Hepatocyte (in vitro differentiated cells): ENCODE data around the gene OXSM. TPM values are rescaled to one million over a fixed set of nuclear protein-coding genes. Genes with fewer than 3 reads are reported as not detected.

Experiments used
- DNase-seq: peaks from one replicate; pipeline ENCODE4 v3.0.0-alpha.2; 2016; ENCODE audit warnings: low spot score
- H2AFZ ChIP-seq: fragments of 200-600 bp; sonication (generic); 2 replicates; pipeline ENCODE4 v1.6.0; 2016; ENCODE audit warnings: antibody characterized with exemption, mild to moderate bottlenecking
- H3K27ac ChIP-seq: fragments of 200-600 bp; sonication (generic); 2 replicates; pipeline ENCODE4 v1.5.1; 2016; ENCODE audit warnings: mild to moderate bottlenecking
- H3K27me3 ChIP-seq: fragments of 200-600 bp; sonication (generic); 2 replicates; pipeline ENCODE4 v1.6.1; 2016
- H3K36me3 ChIP-seq: fragments of 200-600 bp; sonication (generic); replicated peaks from 2 replicates; pipeline ENCODE4 v1.5.1; 2016; ENCODE audit warnings: low read depth; ENCODE audit not compliant: insufficient read depth
- H3K4me1 ChIP-seq: fragments of 200-600 bp; sonication (generic); 2 replicates; pipeline ENCODE4 v1.5.1; 2016; ENCODE audit warnings: mild to moderate bottlenecking, moderate library complexity; ENCODE audit not compliant: insufficient read depth
- H3K4me2 ChIP-seq: fragments of 200-600 bp; sonication (generic); 2 replicates; pipeline ENCODE4 v1.6.0; 2016
- H3K4me3 ChIP-seq: fragments of 200-600 bp; sonication (generic); 2 replicates; pipeline ENCODE4 v1.5.1; 2016; ENCODE audit warnings: mild to moderate bottlenecking
- H3K79me2 ChIP-seq: fragments of 200-600 bp; sonication (generic); 2 replicates; pipeline ENCODE4 v1.6.0; 2017; ENCODE audit warnings: mild to moderate bottlenecking
- H3K9me2 ChIP-seq: fragments of 200-600 bp; sonication (generic); replicated peaks from 2 replicates; pipeline ENCODE4 v1.6.0; 2017; ENCODE audit warnings: mild to moderate bottlenecking; ENCODE audit not compliant: insufficient read depth
- H3K9me3 ChIP-seq: fragments of 200-600 bp; sonication (generic); 2 replicates; pipeline ENCODE4 v1.5.1; 2016; ENCODE audit warnings: low read depth, mild to moderate bottlenecking
- H4K20me1 ChIP-seq: fragments of 200-600 bp; sonication (generic); 2 replicates; pipeline ENCODE4 v1.6.0; 2016; ENCODE audit warnings: mild to moderate bottlenecking; ENCODE audit not compliant: insufficient read depth, poor library complexity, severe bottlenecking
- EZH2 ChIP-seq: fragments of 200-600 bp; sonication (generic); IDR thresholded peaks from 2 replicates; pipeline ENCODE4 v1.6.1; 2016; ENCODE audit warnings: antibody characterized with exemption, mild to moderate bottlenecking, borderline replicate concordance
- EZH2phosphoT487 ChIP-seq: fragments of 200-600 bp; sonication (generic); IDR thresholded peaks from one replicate; pipeline ENCODE4 v1.6.1; 2018; ENCODE audit warnings: antibody characterized with exemption, mild to moderate bottlenecking, low read depth, moderate library complexity; ENCODE audit not compliant: unreplicated experiment, severe bottlenecking
- WGBS: methylation state at CpG from one replicate; pipeline ENCODE4 v1.1.6; 2016; ENCODE audit warnings: low lambda C conversion rate; ENCODE audit errors: missing lambda C conversion rate; 5-methylcytosine and 5-hydroxymethylcytosine counted together
- polyA plus RNA-seq: library from polyadenylated mRNA; unstranded; fragments of >200 nt; fragmentation: Nextera tagmentation; extraction: Ambion mirVana; gene quantifications from 2 replicates; pipeline ENCODE4 v1.2.1, GENCODE V29; 2016
- total RNA-seq: library from RNA; depleted of rRNA; stranded (reverse); fragments of >200 nt; gene quantifications from 2 replicates; pipeline ENCODE4 v1.2.3, GENCODE V29; 2014
- TF ChIP-seq, protein P1 (sequence below): fragments of 200-600 bp; sonication (generic); IDR thresholded peaks from 2 replicates; pipeline ENCODE4 v1.5.1; 2016; ENCODE audit warnings: antibody characterized with exemption, mild to moderate bottlenecking; ENCODE audit not compliant: poor library complexity

OXSM gene
- total and polyA plus RNA-seq, 2 experiments from 2014 or later: 6.5 to 8.8 TPM

DNA sequence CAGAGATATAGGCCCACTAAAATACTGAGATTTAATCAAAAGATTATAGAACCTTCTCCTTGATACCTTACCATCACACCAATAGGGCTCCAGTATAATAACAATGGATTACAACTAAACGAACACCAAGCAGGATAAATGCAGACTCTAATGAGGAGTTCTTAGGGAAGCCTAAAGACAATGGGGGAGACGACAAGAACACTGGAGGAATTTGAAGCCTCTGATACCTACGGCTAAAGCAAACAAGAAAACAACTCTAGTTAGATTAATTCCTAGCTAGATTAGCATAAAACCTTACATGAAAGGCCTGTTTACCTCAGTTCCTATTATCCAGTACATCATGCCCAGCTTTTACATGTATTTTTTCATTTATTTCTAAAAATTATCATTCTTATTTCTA, 41.7 kb upstream of the OXSM start:
- Histone ChIP-seq H3K9me3 (no peaks in the 10 kb centered on the region), H3K27ac (no peak overlapping the region), H2AFZ (no peak overlapping the region), H3K36me3 (no peaks in the 10 kb centered on the region), H3K4me1 (no peaks in the 10 kb centered on the region), H3K79me2 (no peaks in the 10 kb centered on the region), H4K20me1 (no peaks in the 10 kb centered on the region), H3K27me3 (no peaks in the 10 kb centered on the region), H3K4me3 (no peak overlapping the region), H3K9me2 (no peaks in the 10 kb centered on the region), H3K4me2 (no peak overlapping the region)
- DNase-seq: no peak
- 77% methylated on average over 3 of the region's 3 CpGs for WGBS
- no peak for TF ChIP-seq EZH2phosphoT487
- TF ChIP-seq, protein P1, sequence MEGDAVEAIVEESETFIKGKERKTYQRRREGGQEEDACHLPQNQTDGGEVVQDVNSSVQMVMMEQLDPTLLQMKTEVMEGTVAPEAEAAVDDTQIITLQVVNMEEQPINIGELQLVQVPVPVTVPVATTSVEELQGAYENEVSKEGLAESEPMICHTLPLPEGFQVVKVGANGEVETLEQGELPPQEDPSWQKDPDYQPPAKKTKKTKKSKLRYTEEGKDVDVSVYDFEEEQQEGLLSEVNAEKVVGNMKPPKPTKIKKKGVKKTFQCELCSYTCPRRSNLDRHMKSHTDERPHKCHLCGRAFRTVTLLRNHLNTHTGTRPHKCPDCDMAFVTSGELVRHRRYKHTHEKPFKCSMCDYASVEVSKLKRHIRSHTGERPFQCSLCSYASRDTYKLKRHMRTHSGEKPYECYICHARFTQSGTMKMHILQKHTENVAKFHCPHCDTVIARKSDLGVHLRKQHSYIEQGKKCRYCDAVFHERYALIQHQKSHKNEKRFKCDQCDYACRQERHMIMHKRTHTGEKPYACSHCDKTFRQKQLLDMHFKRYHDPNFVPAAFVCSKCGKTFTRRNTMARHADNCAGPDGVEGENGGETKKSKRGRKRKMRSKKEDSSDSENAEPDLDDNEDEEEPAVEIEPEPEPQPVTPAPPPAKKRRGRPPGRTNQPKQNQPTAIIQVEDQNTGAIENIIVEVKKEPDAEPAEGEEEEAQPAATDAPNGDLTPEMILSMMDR: no peak
- no peak for TF ChIP-seq EZH2

DNA sequence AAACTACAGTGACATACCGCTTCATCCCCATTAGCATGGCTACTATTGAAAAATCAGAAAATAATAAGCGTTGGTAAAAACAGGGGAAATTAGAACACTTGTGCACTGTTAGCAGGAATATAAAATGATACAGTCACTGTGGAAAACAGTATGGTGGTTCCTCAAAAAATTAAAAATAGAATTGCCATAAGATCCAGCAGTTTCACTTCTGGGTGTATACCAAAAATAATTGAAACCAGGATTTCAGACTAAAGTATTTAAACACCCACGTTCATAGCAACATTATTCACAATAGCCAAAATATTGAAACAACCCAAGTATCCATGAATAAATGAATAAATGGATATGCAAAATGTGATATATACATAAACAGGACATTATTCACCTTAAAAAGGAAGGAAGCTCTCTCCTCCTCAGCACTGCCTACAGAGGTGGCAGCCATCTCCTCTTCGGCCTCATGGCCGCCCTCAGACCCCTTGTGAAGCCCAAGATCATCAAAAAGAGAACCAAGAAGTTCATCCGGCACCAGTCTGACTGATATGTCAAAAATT, 40.8 kb upstream of the OXSM start:
- H3K27me3 ChIP-seq: no peaks in the 10 kb centered on the region
- no peaks in the 10 kb centered on the region for H4K20me1 ChIP-seq
- TF ChIP-seq EZH2phosphoT487: no peak
- TF ChIP-seq EZH2: no peak
- TF ChIP-seq, protein P1: no peak
- no peak for DNase-seq
- no peaks in the 10 kb centered on the region for H3K9me3 ChIP-seq
- no peaks in the 10 kb centered on the region for H3K9me2 ChIP-seq
- H3K4me1 ChIP-seq: no peaks in the 10 kb centered on the region
- WGBS: 81% methylated on average over 6 of the region's 6 CpGs
- H3K27ac ChIP-seq: no peak overlapping the region
- no peak overlapping the region for H3K4me2 ChIP-seq
- no peaks in the 10 kb centered on the region for H3K79me2 ChIP-seq
- H3K36me3 ChIP-seq: no peaks in the 10 kb centered on the region
- H2AFZ ChIP-seq: no peak overlapping the region
- H3K4me3 ChIP-seq: no peak overlapping the region

DNA sequence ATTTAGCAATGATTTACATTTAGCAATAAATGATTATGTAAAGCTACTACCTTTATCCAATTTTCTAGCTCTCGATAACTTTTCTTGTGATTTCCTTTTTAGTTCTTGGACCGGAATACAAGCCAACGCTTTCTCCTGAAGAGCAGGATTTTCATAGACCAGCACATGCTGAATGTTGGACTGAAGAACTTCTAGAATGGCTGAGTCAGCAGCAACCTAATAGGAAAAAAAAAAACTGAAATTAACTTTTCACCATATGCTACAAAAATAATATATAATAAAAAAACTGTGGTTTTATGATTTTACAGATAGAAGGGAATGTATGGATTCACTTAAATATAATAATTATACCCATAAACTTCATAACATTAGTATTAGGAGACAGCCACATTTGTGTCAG, 38.8 kb upstream of the OXSM start:
- 97% methylated on average over 3 of the region's 3 CpGs for WGBS
- no peaks in the 10 kb centered on the region for H3K9me2 ChIP-seq
- H3K27ac ChIP-seq: no peak overlapping the region
- TF ChIP-seq, protein P1: no peak
- TF ChIP-seq EZH2phosphoT487: no peak
- no peak for TF ChIP-seq EZH2
- H3K4me1 ChIP-seq: no peaks in the 10 kb centered on the region
- no peak overlapping the region for H2AFZ ChIP-seq
- no peak for DNase-seq
- no peaks in the 10 kb centered on the region for H4K20me1 ChIP-seq
- H3K4me3 ChIP-seq: no peak overlapping the region
- H3K9me3 ChIP-seq: no peaks in the 10 kb centered on the region
- no peaks in the 10 kb centered on the region for H3K79me2 ChIP-seq
- no peak overlapping the region for H3K4me2 ChIP-seq
- H3K27me3 ChIP-seq: no peaks in the 10 kb centered on the region
- H3K36me3 ChIP-seq: no peaks in the 10 kb centered on the region

DNA sequence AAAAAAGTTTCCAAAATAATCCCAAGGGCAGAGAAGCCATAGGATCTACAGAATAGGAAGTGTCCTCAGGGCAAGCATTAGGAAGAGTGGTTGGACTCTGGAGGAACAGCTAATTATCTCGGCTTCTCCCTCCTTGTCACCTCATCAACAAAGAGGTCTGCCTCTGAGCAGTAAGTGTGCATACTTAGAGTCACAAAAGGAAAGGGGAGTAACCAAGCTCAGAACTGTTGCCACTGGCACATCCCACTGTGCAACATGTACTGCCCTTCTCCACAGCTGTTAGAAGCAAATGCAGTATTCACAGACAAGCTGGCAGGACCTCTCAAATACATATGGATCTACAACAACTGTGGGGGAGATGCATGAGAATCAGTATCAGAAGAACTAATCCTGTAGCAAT, 38.2 kb upstream of the OXSM start:
- H3K27me3 ChIP-seq: no peaks in the 10 kb centered on the region
- no peaks in the 10 kb centered on the region for H3K4me1 ChIP-seq
- H3K79me2 ChIP-seq: no peaks in the 10 kb centered on the region
- H3K4me2 ChIP-seq: no peak overlapping the region
- H3K9me3 ChIP-seq: no peaks in the 10 kb centered on the region
- no peaks in the 10 kb centered on the region for H3K36me3 ChIP-seq
- WGBS: 48% methylated on average over 1 of the region's 1 CpG
- no peak overlapping the region for H2AFZ ChIP-seq
- no peak overlapping the region for H3K27ac ChIP-seq
- no peaks in the 10 kb centered on the region for H4K20me1 ChIP-seq
- H3K4me3 ChIP-seq: no peak overlapping the region
- TF ChIP-seq EZH2: no peak
- no peak for TF ChIP-seq EZH2phosphoT487
- TF ChIP-seq, protein P1: no peak
- no peak for DNase-seq
- no peaks in the 10 kb centered on the region for H3K9me2 ChIP-seq
